ENCODE measurements around the gene OARD1. TPM values are rescaled to one million over a fixed set of nuclear protein-coding genes. Genes with fewer than 3 reads are reported as not detected.

Gene OARD1
- total and polyA plus RNA-seq, 2 of the 8 experiments (the other 6 are each of a cell fraction or from before 2014, with no cell fraction given), result 16.8 to 35.8 TPM

GRCh38 chr6:41014780-41015179 is 57.4 kb downstream of the OARD1 start:
- Histone ChIP-seq H2BK15ac (ENCODE audit: low read length) (no peak overlapping the region), H4K91ac (replicated peaks; ENCODE audit: insufficient read length, low read length) (no peak overlapping the region), H3K4me3 (ENCODE audit: extremely low read depth in 1 of 4, insufficient read depth in 2 of 4, low read depth in 3 of 4, low read length in 4 of 4) (no peak overlapping the region), H3K9ac (replicated peaks in 1 of 4; ENCODE audit: extremely low read depth in 1 of 4, low read depth in 3 of 4, low read length in 3 of 4) (no peak overlapping the region), H2AFZ (ENCODE audit: low read length) (no peak overlapping the region), H3K27ac (ENCODE audit: low read depth, low read length) (no peak overlapping the region), H3K4me1 (replicated peaks in 1 of 4; ENCODE audit: control insufficient read depth in 3 of 4, insufficient read depth in 4 of 4, low read length in 3 of 4) (no peaks in the 10 kb centered on the region), H2BK20ac (ENCODE audit: low read length) (no peak overlapping the region), H4K20me1 (replicated peaks in 1 of 2; ENCODE audit: control insufficient read depth in 1 of 2, insufficient read depth in 2 of 2, low read length in 2 of 2) (peaks cover 0 to 2% of the 10 kb centered on the region in 2 experiments), H4K8ac (ENCODE audit: extremely low read depth, insufficient read depth, low read length) (no peak overlapping the region), H2AK5ac (ENCODE audit: low read depth, low read length) (no peak overlapping the region), H3K14ac (ENCODE audit: insufficient read length) (no peak overlapping the region), H4K5ac (ENCODE audit: insufficient read length, low read depth, low read length) (no peak overlapping the region), H3K23ac (ENCODE audit: insufficient read length) (no peak overlapping the region), H3K18ac (ENCODE audit: extremely low read depth, low read length) (no peak overlapping the region), H3K79me2 (ENCODE audit: control insufficient read depth in 1 of 2, insufficient read depth in 2 of 2, low read length in 2 of 2) (no peaks in the 10 kb centered on the region), H3K23me2 (ENCODE audit: low read depth, low read length) (no peaks in the 10 kb centered on the region), H2BK12ac (ENCODE audit: low read depth, low read length) (no peak overlapping the region), H3K4ac (replicated peaks; ENCODE audit: insufficient read length, low read depth, low read length) (no peak overlapping the region), H3K4me2 (ENCODE audit: insufficient read depth in 1 of 2, low read depth in 2 of 2, low read length in 2 of 2) (no peak overlapping the region), H3K27me3 (replicated peaks in 1 of 4; ENCODE audit: control insufficient read depth in 3 of 4, extremely low read depth in 1 of 4, insufficient read depth in 3 of 4, low read length in 3 of 4) (no peaks in the 10 kb centered on the region), H2BK5ac (ENCODE audit: low read depth, low read length) (no peak overlapping the region), H3K36me3 (ENCODE audit: control insufficient read depth in 2 of 4, insufficient read depth in 4 of 4, low read length in 3 of 4) (no peaks in the 10 kb centered on the region), H3K56ac (replicated peaks; ENCODE audit: insufficient read length, low read depth, low read length) (no peak overlapping the region), H2BK120ac (replicated peaks; ENCODE audit: low read depth, low read length) (no peak overlapping the region), H3K9me3 (ENCODE audit: insufficient read depth in 2 of 2, low read depth in 1 of 2, low read length in 1 of 2) (no peaks in the 10 kb centered on the region), H3K79me1 (ENCODE audit: low read depth, low read length) (no peaks in the 10 kb centered on the region)
- FAIRE-seq, result no peak
- ChIA-PET POLR2A (ENCODE audit: partially characterized antibody) (interaction anchor here (1.3 kb wide), 1 partner anchor 13 kb away, joined by 3 read pairs; no protein-coding TSS in a partner anchor), CTCF (ENCODE audit: partially characterized antibody) (interaction anchor here (0.8 to 4.0 kb wide), 5 partner anchors 11 to 119 kb away, joined by 3 to 33 read pairs (median 3); no protein-coding TSS in a partner anchor)
- no peak for DNase-seq (ENCODE audit: low read depth in 1 of 2, low spot score in 2 of 2)
- WGBS, 2 experiments (ENCODE audit: extremely low coverage in 1 of 2, insufficient coverage in 1 of 2, insufficient read length in 1 of 2, insufficient replicate concordance in 2 of 2, low coverage in 1 of 2, low lambda C conversion rate in 2 of 2, missing lambda C conversion rate in 1 of 2), result 94% methylated on average over 4 of the region's 4 CpGs; no CpG with 5 or more reads in 1 of the 2 experiments
- TF ChIP-seq CBX8 (IDR thresholded peaks at IDR 0.05; ENCODE audit: borderline replicate concordance, low read depth, low read length), result no peak
- no peak for TF ChIP-seq ASH2L (IDR thresholded peaks at IDR 0.05; ENCODE audit: low read length)
- no peak for TF ChIP-seq SP1 (IDR thresholded peaks at IDR 0.05; ENCODE audit: low read depth, low read length)
- TF ChIP-seq YY1 (IDR thresholded peaks at IDR 0.05; ENCODE audit: low read depth, low read length), result no peak
- no peak for TF ChIP-seq SP4 (IDR thresholded peaks at IDR 0.05; ENCODE audit: low read length)
- no peak for TF ChIP-seq SIN3A (conservative IDR thresholded peaks at IDR 0.05 in 1 of 2, IDR thresholded peaks at IDR 0.05 in 1 of 2; ENCODE audit: low read depth in 1 of 2, low read length in 2 of 2)
- TF ChIP-seq SP2 (IDR thresholded peaks at IDR 0.05; ENCODE audit: low read length), result no peak
- no peak for TF ChIP-seq CEBPB (IDR thresholded peaks at IDR 0.05; ENCODE audit: low read depth, low read length)
- no peak for TF ChIP-seq SRF (IDR thresholded peaks at IDR 0.05; ENCODE audit: low read depth, low read length)
- TF ChIP-seq BRCA1 (IDR thresholded peaks at IDR 0.05; ENCODE audit: low read depth, low read length), result no peak
- no peak for TF ChIP-seq TAF7 (optimal IDR thresholded peaks at IDR 0.05; ENCODE audit: borderline replicate concordance, low read depth, low read length)
- no peak for TF ChIP-seq SIRT6 (IDR thresholded peaks at IDR 0.05; ENCODE audit: low read length)
- no peak for TF ChIP-seq POLR2A (IDR thresholded peaks at IDR 0.05; ENCODE audit: control extremely low read depth in 1 of 2, low read depth in 2 of 2, low read length in 2 of 2)
- TF ChIP-seq EZH2 (IDR thresholded peaks at IDR 0.05; ENCODE audit: low read depth, low read length, severe bottlenecking), result no peak
- TF ChIP-seq FOSL1 (IDR thresholded peaks at IDR 0.05; ENCODE audit: insufficient read depth, low read depth, low read length), result no peak
- no peak for TF ChIP-seq CREB1 (IDR thresholded peaks at IDR 0.05)
- no peak for TF ChIP-seq GTF2F1 (IDR thresholded peaks at IDR 0.05; ENCODE audit: borderline replicate concordance, low read depth, low read length)
